ENCODE data around the gene KIAA0586.

- TF ChIP-seq CTCF (IDR thresholded peaks at IDR 0.05): no peak
- no peak for TF ChIP-seq POLR2A (IDR thresholded peaks at IDR 0.05)
Measured at GRCh38 chr14:58584383-58584782, 156.9 kb downstream of the KIAA0586 start.
